ENCODE results near the gene ERBB4. TPM values are rescaled to one million over a fixed set of nuclear protein-coding genes. Genes with fewer than 3 reads are reported as not detected.

ERBB4 gene
- total and polyA plus RNA-seq, 10 of the 15 experiments (the other 5 are each of a cell fraction or from before 2014, with no cell fraction given): under 0.01 to 0.23 (median 0.01) TPM; not detected in 4

- DNase-seq (ENCODE audit: low read depth, low spot score): no peak
- Histone ChIP-seq H3K79me2 (ENCODE audit: control insufficient read depth, insufficient read depth, low read length) (no peaks in the 10 kb centered on the region), H3K27ac (ENCODE audit: control insufficient read depth, insufficient read depth) (no peak overlapping the region), H2AFZ (ENCODE audit: control insufficient read depth, low read depth, low read length) (no peak overlapping the region), H3K27me3 (replicated peaks in 1 of 2; ENCODE audit: control insufficient read depth in 2 of 2, insufficient read depth in 2 of 2, low read length in 1 of 2) (no peaks in the 10 kb centered on the region), H3K4me1 (ENCODE audit: control insufficient read depth, insufficient read depth, low read length) (peaks cover 3% of the 10 kb centered on the region; the same call in 1 of the 2 replicates), H3K9ac (ENCODE audit: control insufficient read depth, insufficient read depth, low read length) (no peak overlapping the region), H3K36me3 (ENCODE audit: control insufficient read depth in 2 of 2, insufficient read depth in 2 of 2, low read length in 1 of 2) (no peaks in the 10 kb centered on the region), H3K4me3 (no peak overlapping the region), H4K20me1 (ENCODE audit: control insufficient read depth, insufficient read depth) (no peaks in the 10 kb centered on the region), H3K9me3 (replicated peaks; ENCODE audit: control insufficient read depth, insufficient read depth, low read length) (no peaks in the 10 kb centered on the region; the same call in 2 of the 3 replicates), H3K4me2 (ENCODE audit: control insufficient read depth, insufficient read depth) (no peak overlapping the region)
- FAIRE-seq: no peak
- ChIA-PET POLR2A (no interaction called here), CTCF (no interaction called here), SMC1A (ENCODE audit: uncharacterized antibody, unreplicated experiment) (interaction anchor here (1.9 kb wide), 1 partner anchor 63 kb away, joined by 4 read pairs; no protein-coding TSS in a partner anchor), RAD21 (ENCODE audit: unreplicated experiment) (no interaction called here)
- no peak for TF ChIP-seq GABPA (IDR thresholded peaks at IDR 0.05; ENCODE audit: low read depth)
- TF ChIP-seq, protein P1, sequence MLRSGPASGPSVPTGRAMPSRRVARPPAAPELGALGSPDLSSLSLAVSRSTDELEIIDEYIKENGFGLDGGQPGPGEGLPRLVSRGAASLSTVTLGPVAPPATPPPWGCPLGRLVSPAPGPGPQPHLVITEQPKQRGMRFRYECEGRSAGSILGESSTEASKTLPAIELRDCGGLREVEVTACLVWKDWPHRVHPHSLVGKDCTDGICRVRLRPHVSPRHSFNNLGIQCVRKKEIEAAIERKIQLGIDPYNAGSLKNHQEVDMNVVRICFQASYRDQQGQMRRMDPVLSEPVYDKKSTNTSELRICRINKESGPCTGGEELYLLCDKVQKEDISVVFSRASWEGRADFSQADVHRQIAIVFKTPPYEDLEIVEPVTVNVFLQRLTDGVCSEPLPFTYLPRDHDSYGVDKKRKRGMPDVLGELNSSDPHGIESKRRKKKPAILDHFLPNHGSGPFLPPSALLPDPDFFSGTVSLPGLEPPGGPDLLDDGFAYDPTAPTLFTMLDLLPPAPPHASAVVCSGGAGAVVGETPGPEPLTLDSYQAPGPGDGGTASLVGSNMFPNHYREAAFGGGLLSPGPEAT (IDR thresholded peaks at IDR 0.05; ENCODE audit: low read depth): no peak
- no peak for TF ChIP-seq TCF3 (IDR thresholded peaks at IDR 0.05; ENCODE audit: borderline replicate concordance, insufficient read depth, low read depth, low read length)
- in situ Hi-C loops (cut with MboI): no loop called here
- intact Hi-C loops (cut with micrococcal nuclease; ENCODE audit: unreplicated experiment): no loop called here
- BruUV-seq (replicated peaks): no TSS peak
- WGBS (ENCODE audit: insufficient coverage, insufficient replicate concordance, low lambda C conversion rate, missing lambda C conversion rate): 3% methylated on average over 2 of the region's 2 CpGs
- no peak for ATAC-seq
Observed at GRCh38 chr2:211942153-211942552, 596.4 kb downstream of the ERBB4 start.

DNA sequence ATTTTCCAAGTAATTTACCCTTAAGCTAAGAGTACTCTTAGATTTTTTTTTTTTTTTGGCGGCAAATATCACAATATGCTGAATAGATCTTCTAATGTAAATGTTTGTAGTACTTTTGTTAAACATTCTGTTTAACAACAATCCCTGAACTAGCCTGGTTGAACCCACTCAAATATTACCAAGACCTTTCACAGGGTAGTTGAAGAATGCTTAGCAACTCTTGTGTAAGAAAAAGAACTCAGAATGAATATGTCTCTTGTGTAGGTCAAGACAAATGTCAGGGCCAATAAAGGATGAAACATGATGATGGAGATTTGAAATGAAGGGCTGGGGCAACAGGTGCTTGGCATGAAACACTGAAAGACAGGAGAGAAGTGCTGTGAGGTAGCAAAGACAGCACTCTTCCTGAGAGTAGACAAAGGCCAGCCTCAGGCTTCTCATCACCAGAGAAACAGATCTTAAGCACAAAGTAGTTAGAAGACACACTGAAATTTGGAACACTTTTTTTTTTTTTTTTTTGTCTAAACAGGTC, 597.3 kb downstream of the ERBB4 start:
- H4K20me1 ChIP-seq (ENCODE audit: control insufficient read depth, insufficient read depth): no peaks in the 10 kb centered on the region
- ChIA-PET CTCF (no interaction called here), POLR2A (no interaction called here), RAD21 (ENCODE audit: unreplicated experiment) (no interaction called here), SMC1A (ENCODE audit: uncharacterized antibody, unreplicated experiment) (no interaction called here)
- no peaks in the 10 kb centered on the region; the same call in 2 of the 3 replicates for H3K9me3 ChIP-seq (replicated peaks; ENCODE audit: control insufficient read depth, insufficient read depth, low read length)
- no peak overlapping the region for H3K4me3 ChIP-seq
- in situ Hi-C loops (cut with MboI): no loop called here
- no peak overlapping the region for H3K27ac ChIP-seq (ENCODE audit: control insufficient read depth, insufficient read depth)
- no TSS peak for BruUV-seq (replicated peaks)
- H3K9ac ChIP-seq (ENCODE audit: control insufficient read depth, insufficient read depth, low read length): no peak overlapping the region
- DNase-seq (ENCODE audit: low read depth, low spot score) (no peak), FAIRE-seq (no peak), ATAC-seq (no peak)
- no peak overlapping the region for H3K4me2 ChIP-seq (ENCODE audit: control insufficient read depth, insufficient read depth)
- no peaks in the 10 kb centered on the region for H3K36me3 ChIP-seq (ENCODE audit: control insufficient read depth in 2 of 2, insufficient read depth in 2 of 2, low read length in 1 of 2)
- WGBS (ENCODE audit: insufficient coverage, insufficient replicate concordance, low lambda C conversion rate, missing lambda C conversion rate): 58% methylated on average over 1 of the region's 1 CpG
- H2AFZ ChIP-seq (ENCODE audit: control insufficient read depth, low read depth, low read length): no peak overlapping the region
- H3K4me1 ChIP-seq (ENCODE audit: control insufficient read depth, insufficient read depth, low read length): no peaks in the 10 kb centered on the region
- H3K27me3 ChIP-seq (replicated peaks in 1 of 2; ENCODE audit: control insufficient read depth in 2 of 2, insufficient read depth in 2 of 2, low read length in 1 of 2): no peaks in the 10 kb centered on the region
- H3K79me2 ChIP-seq (ENCODE audit: control insufficient read depth, insufficient read depth, low read length): no peaks in the 10 kb centered on the region
- intact Hi-C loops (cut with micrococcal nuclease; ENCODE audit: unreplicated experiment): no loop called here
- TF ChIP-seq E4F1 (IDR thresholded peaks at IDR 0.05; ENCODE audit: borderline replicate concordance, partially characterized antibody) (no peak), JUNB (IDR thresholded peaks at IDR 0.05) (no peak), RAD21 (IDR thresholded peaks at IDR 0.05; ENCODE audit: insufficient read depth, low read depth, low read length) (no peak), KDM1A (IDR thresholded peaks at IDR 0.05; ENCODE audit: borderline replicate concordance) (no peak), ATF3 (IDR thresholded peaks at IDR 0.05; ENCODE audit: borderline replicate concordance, extremely low read depth, low read depth, low read length) (no peak), ETV6 (conservative IDR thresholded peaks at IDR 0.05 in 1 of 2, IDR thresholded peaks at IDR 0.05 in 1 of 2; ENCODE audit: borderline replicate concordance in 1 of 2, low read depth in 1 of 2) (no peak), NFYB (IDR thresholded peaks at IDR 0.05; ENCODE audit: insufficient read depth, low read depth, low read length) (no peak), JUND (IDR thresholded peaks at IDR 0.05; ENCODE audit: low read depth, low read length) (no peak), CREB1 (IDR thresholded peaks at IDR 0.05; ENCODE audit: low read depth) (no peak), RB1 (IDR thresholded peaks at IDR 0.05; ENCODE audit: borderline replicate concordance) (no peak)
